ENCODE data around the gene COL4A4. TPM values are rescaled to one million over a fixed set of nuclear protein-coding genes. Genes with fewer than 3 reads are reported as not detected.

Gene COL4A4
- total and polyA plus RNA-seq, 2 of the 13 experiments (the other 11 are each of a cell fraction or from before 2014, with no cell fraction given): not detected

DNA sequence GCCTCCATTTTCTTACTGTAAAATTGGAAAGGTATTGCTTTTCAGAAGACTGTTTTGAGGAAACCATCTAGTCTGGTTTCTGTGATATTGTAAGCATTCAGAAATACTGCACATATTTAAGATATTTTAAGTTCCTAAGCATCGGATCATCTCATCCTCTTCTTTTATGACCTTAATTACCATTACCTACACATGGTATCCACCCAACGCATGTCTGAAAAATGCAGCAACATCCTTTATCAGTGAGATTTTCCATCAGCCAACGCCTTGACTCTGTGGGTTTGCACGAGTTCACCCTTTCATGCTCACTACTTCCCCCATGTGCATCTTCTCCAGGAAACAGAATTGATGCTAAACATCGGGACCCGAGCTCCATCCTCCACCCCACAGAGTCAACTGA is 84.3 kb downstream of the COL4A4 start:
- Histone ChIP-seq H4K20me1 (ENCODE audit: insufficient read depth, low read length) (no peaks in the 10 kb centered on the region), H3K4me1 (ENCODE audit: insufficient read depth, low read length) (no peaks in the 10 kb centered on the region), H3K79me2 (ENCODE audit: insufficient read depth, low read length) (no peaks in the 10 kb centered on the region), H3K4me3 (replicated peaks in 1 of 3; ENCODE audit: insufficient read depth in 1 of 3, low read depth in 2 of 3, low read length in 3 of 3) (no peak overlapping the region), H3K27me3 (ENCODE audit: control insufficient read depth in 1 of 2, insufficient read depth in 2 of 2, low read length in 2 of 2) (no peaks in the 10 kb centered on the region), H3K4me2 (ENCODE audit: low read depth, low read length) (no peak overlapping the region), H3K36me3 (replicated peaks in 1 of 2; ENCODE audit: control insufficient read depth in 1 of 2, insufficient read depth in 2 of 2, low read length in 2 of 2) (no peaks in the 10 kb centered on the region), H3K9ac (ENCODE audit: insufficient read depth, low read depth, low read length) (no peak overlapping the region), H3K27ac (ENCODE audit: extremely low read length, insufficient read depth, low read length) (no peak overlapping the region), H2AFZ (ENCODE audit: low read length) (no peak overlapping the region), H3K9me3 (ENCODE audit: low read length) (no peaks in the 10 kb centered on the region)
- 35% methylated on average over 6 of the region's 6 CpGs for WGBS (ENCODE audit: low lambda C conversion rate)
- FAIRE-seq (no peak), DNase-seq (ENCODE audit: low spot score) (no peak), ATAC-seq (no peak)
- no TSS peak for BruUV-seq (replicated peaks)
- in situ Hi-C loops (cut with HindIII; ENCODE audit: extremely low pct_ligation_motif_present, low pct_unique_long_range_greater_than_20kb) (no loop called here), intact Hi-C loops (cut with micrococcal nuclease; ENCODE audit: unreplicated experiment) (no loop called here)
- ChIA-PET CTCF (ENCODE audit: low intra/inter-chr PET ratio, low total read pairs) (no interaction called here), POLR2A (no interaction called here)
- TF ChIP-seq SP4 (CRISPR knock-in tag; IDR thresholded peaks at IDR 0.05): no peak
- TF ChIP-seq MIER2 (CRISPR knock-in tag; IDR thresholded peaks at IDR 0.05): no peak
- no peak for TF ChIP-seq ZNF607 (CRISPR knock-in tag; IDR thresholded peaks at IDR 0.05; ENCODE audit: borderline replicate concordance)
- no peak for TF ChIP-seq ZNF432 (CRISPR knock-in tag; IDR thresholded peaks at IDR 0.05; ENCODE audit: borderline replicate concordance)
- no peak for TF ChIP-seq ZNF883 (CRISPR knock-in tag; IDR thresholded peaks at IDR 0.05; ENCODE audit: not compliant biosample characterization)
- TF ChIP-seq YY1 (IDR thresholded peaks at IDR 0.05; ENCODE audit: insufficient read depth, insufficient replicate concordance, low read depth, low read length): no peak
- no peak for TF ChIP-seq ATRX (CRISPR knock-in tag; IDR thresholded peaks at IDR 0.05; ENCODE audit: borderline replicate concordance)
- TF ChIP-seq TRAFD1 (CRISPR knock-in tag; IDR thresholded peaks at IDR 0.05; ENCODE audit: borderline replicate concordance): no peak
- no peak for TF ChIP-seq PAWR (CRISPR knock-in tag; IDR thresholded peaks at IDR 0.05; ENCODE audit: borderline replicate concordance)
- TF ChIP-seq, protein P1, sequence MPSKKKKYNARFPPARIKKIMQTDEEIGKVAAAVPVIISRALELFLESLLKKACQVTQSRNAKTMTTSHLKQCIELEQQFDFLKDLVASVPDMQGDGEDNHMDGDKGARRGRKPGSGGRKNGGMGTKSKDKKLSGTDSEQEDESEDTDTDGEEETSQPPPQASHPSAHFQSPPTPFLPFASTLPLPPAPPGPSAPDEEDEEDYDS (CRISPR knock-in tag; IDR thresholded peaks at IDR 0.05): no peak
- TF ChIP-seq SRY (CRISPR knock-in tag; IDR thresholded peaks at IDR 0.05): no peak
- no peak for TF ChIP-seq YEATS2 (CRISPR knock-in tag; IDR thresholded peaks at IDR 0.05; ENCODE audit: borderline replicate concordance)
- TF ChIP-seq, protein P2, sequence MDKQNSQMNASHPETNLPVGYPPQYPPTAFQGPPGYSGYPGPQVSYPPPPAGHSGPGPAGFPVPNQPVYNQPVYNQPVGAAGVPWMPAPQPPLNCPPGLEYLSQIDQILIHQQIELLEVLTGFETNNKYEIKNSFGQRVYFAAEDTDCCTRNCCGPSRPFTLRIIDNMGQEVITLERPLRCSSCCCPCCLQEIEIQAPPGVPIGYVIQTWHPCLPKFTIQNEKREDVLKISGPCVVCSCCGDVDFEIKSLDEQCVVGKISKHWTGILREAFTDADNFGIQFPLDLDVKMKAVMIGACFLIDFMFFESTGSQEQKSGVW (CRISPR knock-in tag; IDR thresholded peaks at IDR 0.05; ENCODE audit: borderline replicate concordance): no peak
- TF ChIP-seq ZBTB43 (CRISPR knock-in tag; conservative IDR thresholded peaks at IDR 0.05): no peak
- no peak for TF ChIP-seq EP300 (IDR thresholded peaks at IDR 0.05; ENCODE audit: low read depth in 2 of 2, low read length in 2 of 2)
- TF ChIP-seq EP300 (CRISPR knock-in tag; IDR thresholded peaks at IDR 0.05; ENCODE audit: borderline replicate concordance): no peak
- no peak for TF ChIP-seq ZNF75D (CRISPR knock-in tag; IDR thresholded peaks at IDR 0.05; ENCODE audit: borderline replicate concordance)
- no peak for TF ChIP-seq HNF4A (CRISPR knock-in tag; IDR thresholded peaks at IDR 0.05)
- TF ChIP-seq ZNF264 (CRISPR knock-in tag; IDR thresholded peaks at IDR 0.05): no peak
- TF ChIP-seq ZNF777 (CRISPR knock-in tag; IDR thresholded peaks at IDR 0.05): no peak
- no peak for TF ChIP-seq ZNF337 (CRISPR knock-in tag; IDR thresholded peaks at IDR 0.05; ENCODE audit: borderline replicate concordance, low read depth)

Measured in HepG2 (cell line).